K562 (cell line): ENCODE data around the gene NDUFB7. TPM values are rescaled to one million over a fixed set of nuclear protein-coding genes. Genes with fewer than 3 reads are reported as not detected.

Source experiments
- BRF2 ChIP-seq: IDR thresholded peaks from 3 replicates; pipeline ENCODE4 v1.6.1; 2011; ENCODE audit warnings: borderline replicate concordance, mild to moderate bottlenecking; ENCODE audit not compliant: insufficient read length, insufficient read depth
- C11orf30 ChIP-seq: fragments of 450-650 bp; IDR thresholded peaks from 2 replicates; pipeline ENCODE4 v1.6.1; 2016; ENCODE audit warnings: low read depth, mild to moderate bottlenecking
- CREM ChIP-seq: IDR thresholded peaks from 2 replicates; pipeline ENCODE4 v1.6.1; 2014; ENCODE audit warnings: antibody characterized with exemption, low read depth
- DMBX1 ChIP-seq: fragments of 250-450 bp; sonication (Bioruptor Pico); IDR thresholded peaks from 2 replicates; pipeline ENCODE4 v1.8.0; 2022; ENCODE audit warnings: inconsistent platforms, mild to moderate bottlenecking, moderate library complexity, borderline replicate concordance
- FOXP4 ChIP-seq: sonication (generic); formaldehyde crosslinking; IDR thresholded peaks from 2 replicates; pipeline ENCODE4 v1.8.0; 2022; ENCODE audit warnings: mild to moderate bottlenecking, missing genetic modification reagents, borderline replicate concordance
- GABPB1 ChIP-seq: sonication (generic); formaldehyde crosslinking; IDR thresholded peaks from 2 replicates; pipeline ENCODE4 v1.8.0; 2022; ENCODE audit warnings: mild to moderate bottlenecking, missing genetic modification reagents
- HIVEP1 ChIP-seq: fragments of 250-450 bp; sonication (Bioruptor Pico); IDR thresholded peaks from 2 replicates; pipeline ENCODE4 v1.4.0; 2020; ENCODE audit warnings: mild to moderate bottlenecking
- HMBOX1 ChIP-seq: sonication (generic); IDR thresholded peaks from 2 replicates; pipeline ENCODE4 v1.6.1; 2016
- ILF3 ChIP-seq: fragments of 450-650 bp; IDR thresholded peaks from 2 replicates; pipeline ENCODE4 v1.6.1; 2018; ENCODE audit warnings: antibody characterized with exemption, mild to moderate bottlenecking, moderate library complexity, borderline replicate concordance
- ILK ChIP-seq: fragments of 450-650 bp; IDR thresholded peaks from 2 replicates; pipeline ENCODE4 v1.6.1; 2016; ENCODE audit warnings: missing genetic modification characterization, low read depth, mild to moderate bottlenecking, missing compliant biosample characterization, moderate library complexity, borderline replicate concordance
- MEIS2 ChIP-seq: fragments of 450-650 bp; IDR thresholded peaks from 2 replicates; pipeline ENCODE4 v1.6.1; 2014; ENCODE audit warnings: mild to moderate bottlenecking; ENCODE audit not compliant: partially characterized antibody
- MNT ChIP-seq, 2 experiments: fragments of 450-650 bp; conservative IDR thresholded peaks; 2 replicates each; pipeline ENCODE4 v1.6.1; 2017; ENCODE audit warnings: mild to moderate bottlenecking in 2 of 2, moderate library complexity in 2 of 2
- NRF1 ChIP-seq, 2 experiments: fragments of 450-650 bp; IDR thresholded peaks in 1 of 2; conservative IDR thresholded peaks in 1 of 2; 2 replicates each; pipeline ENCODE4 v1.6.1; 2014; ENCODE audit warnings: mild to moderate bottlenecking in 2 of 2
- PML ChIP-seq: IDR thresholded peaks from 2 replicates; pipeline ENCODE4 v1.6.1; 2012; ENCODE audit warnings: low read length, inconsistent platforms
- POLR2AphosphoS5 ChIP-seq: IDR thresholded peaks from 2 replicates; pipeline ENCODE4 v1.6.1; 2011; ENCODE audit warnings: mild to moderate bottlenecking, low read depth, low read length, moderate library complexity; ENCODE audit not compliant: control insufficient read depth, insufficient read depth
- SP1 ChIP-seq: sonication (generic); formaldehyde crosslinking; IDR thresholded peaks from 2 replicates; pipeline ENCODE4 v1.8.1; 2022; ENCODE audit warnings: mild to moderate bottlenecking, missing genetic modification reagents
- TBP ChIP-seq: optimal IDR thresholded peaks from 2 replicates; pipeline ENCODE3; 2011; ENCODE audit warnings: low read depth, low read length, improper control_type of control experiment
- TCFL5 ChIP-seq: fragments of 250-450 bp; sonication (Bioruptor Pico); conservative IDR thresholded peaks from 2 replicates; pipeline ENCODE4 v1.6.1; 2021; ENCODE audit warnings: mild to moderate bottlenecking, moderate library complexity, matching md5 sums
- ZNF134 ChIP-seq: fragments of 250-450 bp; sonication (Bioruptor Pico); conservative IDR thresholded peaks from 2 replicates; pipeline ENCODE4 v1.4.0; 2020
- ZNF140 ChIP-seq: fragments of 250-450 bp; sonication (Bioruptor Pico); IDR thresholded peaks from 2 replicates; pipeline ENCODE4 v1.8.0; 2021; ENCODE audit warnings: moderate library complexity, mild to moderate bottlenecking, inconsistent platforms
- ZNF589 ChIP-seq: fragments of 200-800 bp; sonication (Bioruptor generic); IDR thresholded peaks from 2 replicates; pipeline ENCODE4 v1.6.1; 2016; ENCODE audit warnings: low read depth, missing genetic modification characterization, missing compliant biosample characterization
- ZNF696 ChIP-seq: fragments of 250-450 bp; sonication (Bioruptor Pico); conservative IDR thresholded peaks from 2 replicates; pipeline ENCODE4 v1.4.0; 2020; ENCODE audit warnings: mild to moderate bottlenecking, moderate library complexity
- polyA plus RNA-seq, 8 experiments: library from polyadenylated mRNA; depleted of rRNA in 4 of 8; stranded (reverse) in 5 of 8; unstranded in 3 of 8; fragments of >200 nt; fragmentation: Nextera tagmentation in 2 of 8; fragmentation: Illumina TruSeq in 1 of 8; extraction: Ambion mirVana in 2 of 8; extraction: Trizol in 1 of 8; gene quantifications; 2 replicates each; pipeline versions ENCODE4 v1.2.1 to v1.2.3, GENCODE V29; 2011 to 2014; ENCODE audit warnings: inconsistent platforms in 1 of 8, missing spikeins in 1 of 8
- total RNA-seq, 7 experiments: library from RNA; depleted of rRNA in 6 of 7; stranded (reverse); fragments of >200 nt in 6 of 7; fragmentation: Illumina TruSeq in 2 of 7; extraction: Trizol in 2 of 7; gene quantifications; 2 replicates each; pipeline versions ENCODE4 v1.2.1 to v1.2.3, GENCODE V29; 2011 to 2021; ENCODE audit warnings: low replicate concordance in 1 of 7

The NDUFB7 gene
- total and polyA plus RNA-seq, 9 of the 15 experiments (the other 6 are each of a cell fraction or from before 2014, with no cell fraction given) = 14.9 to 842 (median 137) TPM

- TF ChIP-seq MEIS2 (peak; percentile 80), HMBOX1 (peak; percentile 82), SP1 (CRISPR knock-in tag) (peak; percentile 28; the same call in 1 of the 2 replicates), ZNF589 (CRISPR knock-in tag) (no peak), TBP (peak; percentile 71), BRF2 (no peak), ILF3 (no peak), C11orf30 (no peak), ZNF134 (CRISPR knock-in tag) (0 out of 2 replicates have a peak, but pooled peaks have one; percentile 48), ZNF696 (CRISPR knock-in tag) (no peak), DMBX1 (CRISPR knock-in tag) (peak; percentile 49; the same call in 1 of the 2 replicates), FOXP4 (CRISPR knock-in tag) (no peak), HIVEP1 (CRISPR knock-in tag) (no peak), NRF1 (conservative IDR thresholded peaks at IDR 0.05 in 1 of 2, IDR thresholded peaks at IDR 0.05 in 1 of 2) (peak; percentile 63 to 71), POLR2AphosphoS5 (peak; percentile 74), CREM (peak; percentile 30), ILK (no peak), ZNF140 (CRISPR knock-in tag) (no peak), TCFL5 (CRISPR knock-in tag) (no peak), MNT (conservative IDR thresholded peaks at IDR 0.05) (peak in 1 of 2 experiments; percentile 60; a peak in 2 of 4 replicates), PML (peak; percentile 58; the same call in 1 of the 2 replicates), GABPB1 (peak; percentile 35; the same call in 1 of the 2 replicates)
Measured at GRCh38 chr19:14536926-14537692, 34.8 kb downstream of the NDUFB7 start (continued).
